HL-60 (cell line): ENCODE data around the gene ABHD17B.

Experiments used
- DNase-seq, 2 experiments: peaks; one replicate each; pipeline ENCODE4 v3.0.0-alpha.2; 2010 to 2020; ENCODE audit warnings: low read depth in 1 of 2, low spot score in 1 of 2
- H3K27ac ChIP-seq: fragments of 250-450 bp; sonication (Bioruptor Pico); replicated peaks from 2 replicates; pipeline ENCODE4 v1.5.1; 2020; ENCODE audit warnings: mild to moderate bottlenecking, moderate library complexity
- H3K27me3 ChIP-seq: fragments of 250-450 bp; sonication (Bioruptor Pico); 2 replicates; pipeline ENCODE4 v1.5.1; 2021; ENCODE audit warnings: mild to moderate bottlenecking, moderate library complexity; ENCODE audit not compliant: insufficient read depth, poor library complexity, severe bottlenecking
- H3K4me3 ChIP-seq: replicated peaks from 2 replicates; pipeline ENCODE4 v1.5.1; 2011; ENCODE audit warnings: mild to moderate bottlenecking, control low read depth, low read length; ENCODE audit not compliant: insufficient read depth
- CTCF ChIP-seq: IDR thresholded peaks from one replicate; pipeline ENCODE4 v1.5.1; 2011; ENCODE audit warnings: low read length, control low read depth, inconsistent platforms; ENCODE audit not compliant: insufficient read depth
- GABPA ChIP-seq: IDR thresholded peaks from 2 replicates; pipeline ENCODE4 v1.6.1; 2012; ENCODE audit warnings: low read depth
- POLR2AphosphoS5 ChIP-seq: IDR thresholded peaks from 2 replicates; pipeline ENCODE4 v1.6.1; 2012; ENCODE audit warnings: low read depth
- REST ChIP-seq: IDR thresholded peaks from 2 replicates; pipeline ENCODE4 v1.6.1; 2012; ENCODE audit warnings: low read depth; ENCODE audit not compliant: insufficient replicate concordance
- SPI1 ChIP-seq: IDR thresholded peaks from 2 replicates; pipeline ENCODE4 v1.6.1; 2012; ENCODE audit warnings: low read depth, mild to moderate bottlenecking, borderline replicate concordance

ABHD17B gene

GRCh38 chr9:71920456-71921189, 9.6 kb upstream of the ABHD17B start:
- Histone ChIP-seq H3K4me3 (no peak overlapping the region), H3K27me3 (no peaks in the 10 kb centered on the region), H3K27ac (no peak overlapping the region)
- TF ChIP-seq POLR2AphosphoS5 (no peak), REST (no peak), CTCF (no peak), GABPA (no peak), SPI1 (no peak)
- no peak for DNase-seq

GRCh38 chr9:71918419-71918818, 7.4 kb upstream of the ABHD17B start:
- H3K27me3 ChIP-seq, result no peaks in the 10 kb centered on the region
- no peak for DNase-seq
- no peak overlapping the region for H3K4me3 ChIP-seq
- TF ChIP-seq POLR2AphosphoS5 (no peak), SPI1 (no peak), GABPA (no peak), REST (no peak), CTCF (no peak)
- no peak overlapping the region for H3K27ac ChIP-seq

- no peak overlapping the region for H3K27ac ChIP-seq
- TF ChIP-seq CTCF (no peak), REST (no peak), SPI1 (no peak), GABPA (no peak), POLR2AphosphoS5 (no peak)
- no peaks in the 10 kb centered on the region for H3K27me3 ChIP-seq
- no peak for DNase-seq
- no peak overlapping the region for H3K4me3 ChIP-seq
These were observed 6.0 kb upstream of the ABHD17B start for GRCh38 chr9:71916834-71917534.
